Nephron progenitor cell (in vitro differentiated cells): ENCODE measurements around the gene ZDHHC21.
A peak's percentile ranks its signal among the peaks of the same experiment; 100 is the strongest.

Source experiments
- DNase-seq: peaks from one replicate; pipeline ENCODE4 v3.0.0; 2021
- H3K27ac Mint-ChIP-seq: 2 replicates; pipeline ENCODE4 v1.8.0; 2021; ENCODE audit warnings: mild to moderate bottlenecking, moderate library complexity, mixed read lengths
- H3K27me3 Mint-ChIP-seq: 2 replicates; pipeline ENCODE4 v1.8.0; 2021; ENCODE audit warnings: mild to moderate bottlenecking, low read depth, mixed read lengths; ENCODE audit not compliant: poor library complexity
- H3K36me3 Mint-ChIP-seq: 2 replicates; pipeline ENCODE4 v1.8.0; 2021; ENCODE audit warnings: low read depth, mixed read lengths
- H3K4me1 Mint-ChIP-seq: 2 replicates; pipeline ENCODE4 v1.8.0; 2021; ENCODE audit warnings: mixed read lengths
- H3K4me3 Mint-ChIP-seq: 2 replicates; pipeline ENCODE4 v1.8.0; 2021; ENCODE audit warnings: mild to moderate bottlenecking, moderate library complexity, mixed read lengths
- H3K9me3 Mint-ChIP-seq: 2 replicates; pipeline ENCODE4 v1.8.0; 2021; ENCODE audit warnings: mild to moderate bottlenecking, moderate library complexity, mixed read lengths
- CTCF ChIP-seq: fragments of 200-600 bp; sonication (generic); IDR thresholded peaks from 2 replicates; pipeline ENCODE4 v1.5.0; 2021; ENCODE audit warnings: antibody characterized with exemption

Gene ZDHHC21

GRCh38 chr9:14627513-14627912 lies 65.7 kb downstream of the ZDHHC21 start:
- H3K4me1 Mint-ChIP-seq = no peaks in the 10 kb centered on the region

GRCh38 chr9:14618836-14619420 lies 74.3 kb downstream of the ZDHHC21 start:
- H3K27ac Mint-ChIP-seq = no peak overlapping the region
- no peak for TF ChIP-seq CTCF
- no peak for DNase-seq
- no peaks in the 10 kb centered on the region for H3K27me3 Mint-ChIP-seq
- H3K9me3 Mint-ChIP-seq = no peaks in the 10 kb centered on the region
- H3K4me1 Mint-ChIP-seq = no peaks in the 10 kb centered on the region
- no peak overlapping the region for H3K4me3 Mint-ChIP-seq
- H3K36me3 Mint-ChIP-seq = no peaks in the 10 kb centered on the region

More at GRCh38 chr9:14627513-14627912, 65.7 kb downstream of the ZDHHC21 start:
- H3K9me3 Mint-ChIP-seq = peaks cover 21% of the 10 kb centered on the region
- no peak overlapping the region for H3K4me3 Mint-ChIP-seq
- peaks cover 36% of the 10 kb centered on the region for H3K36me3 Mint-ChIP-seq
- no peak for DNase-seq
- H3K27ac Mint-ChIP-seq = no peak overlapping the region
- TF ChIP-seq CTCF = no peak
- peaks cover 4% of the 10 kb centered on the region for H3K27me3 Mint-ChIP-seq

- no peaks in the 10 kb centered on the region for H3K9me3 Mint-ChIP-seq
- TF ChIP-seq CTCF = peak; percentile 59
- H3K4me1 Mint-ChIP-seq = no peaks in the 10 kb centered on the region
- H3K36me3 Mint-ChIP-seq = peaks cover under 1% of the 10 kb centered on the region
- DNase-seq = no peak
- peak overlapping the region; percentile 12 for H3K27ac Mint-ChIP-seq
- H3K27me3 Mint-ChIP-seq = no peaks in the 10 kb centered on the region
- no peak overlapping the region for H3K4me3 Mint-ChIP-seq
Observed at GRCh38 chr9:14616188-14616982, 76.8 kb downstream of the ZDHHC21 start.

GRCh38 chr9:14608540-14608939 lies 84.7 kb downstream of the ZDHHC21 start:
- Mint-ChIP-seq H3K4me3 (no peak overlapping the region), H3K4me1 (no peaks in the 10 kb centered on the region), H3K27ac (no peak overlapping the region), H3K9me3 (peaks cover 11% of the 10 kb centered on the region), H3K36me3 (peaks cover 25% of the 10 kb centered on the region), H3K27me3 (no peaks in the 10 kb centered on the region)
- TF ChIP-seq CTCF = no peak
- DNase-seq = no peak

- H3K27me3 Mint-ChIP-seq = peaks cover 3% of the 10 kb centered on the region
- no peak for DNase-seq
- H3K27ac Mint-ChIP-seq = no peak overlapping the region
- H3K4me3 Mint-ChIP-seq = no peak overlapping the region
- H3K36me3 Mint-ChIP-seq = peaks cover 49% of the 10 kb centered on the region
- H3K4me1 Mint-ChIP-seq = no peaks in the 10 kb centered on the region
- H3K9me3 Mint-ChIP-seq = peaks cover 46% of the 10 kb centered on the region
- TF ChIP-seq CTCF = no peak
Observed at GRCh38 chr9:14597171-14597799, 95.9 kb downstream of the ZDHHC21 start.
